Hepatic stellate cell (primary cell): ENCODE results near the gene ADORA2A.

Experiments
- DNase-seq: peaks from one replicate; pipeline ENCODE4 v3.0.0; 2011; ENCODE audit warnings: low spot score

Gene ADORA2A

GRCh38 chr22:24404561-24405275 lies 22.7 kb upstream of the ADORA2A start:
- no peak for DNase-seq

GRCh38 chr22:24405631-24406321 lies 21.6 kb upstream of the ADORA2A start:
- DNase-seq = no peak

GRCh38 chr22:24406322-24407277 lies 20.8 kb upstream of the ADORA2A start:
- DNase-seq = no peak

DNA sequence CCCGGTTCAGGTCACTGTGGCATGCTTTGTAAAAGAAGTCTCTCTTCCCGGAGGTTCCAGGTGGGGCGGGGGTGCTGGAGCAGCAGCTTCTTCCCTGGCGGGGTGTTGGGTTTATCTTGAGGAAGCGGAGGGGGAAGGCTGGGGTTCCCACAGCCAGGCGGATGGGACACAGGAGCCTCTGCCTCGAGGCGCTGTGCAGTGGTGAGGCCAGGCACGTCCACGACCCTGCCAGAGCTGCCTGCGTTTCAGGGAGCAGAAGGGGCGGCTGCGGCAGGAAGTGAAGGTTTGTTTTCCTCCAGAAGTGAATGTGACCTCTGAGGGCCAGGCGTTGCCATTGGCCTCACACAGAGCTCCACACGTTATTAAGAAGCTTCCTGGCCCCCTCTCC lies 20.1 kb upstream of the ADORA2A start:
- no peak for DNase-seq

GRCh38 chr22:24407884-24408283 lies 19.5 kb upstream of the ADORA2A start:
- no peak for DNase-seq

GRCh38 chr22:24408630-24409029 lies 18.8 kb upstream of the ADORA2A start:
- DNase-seq = no peak

DNA sequence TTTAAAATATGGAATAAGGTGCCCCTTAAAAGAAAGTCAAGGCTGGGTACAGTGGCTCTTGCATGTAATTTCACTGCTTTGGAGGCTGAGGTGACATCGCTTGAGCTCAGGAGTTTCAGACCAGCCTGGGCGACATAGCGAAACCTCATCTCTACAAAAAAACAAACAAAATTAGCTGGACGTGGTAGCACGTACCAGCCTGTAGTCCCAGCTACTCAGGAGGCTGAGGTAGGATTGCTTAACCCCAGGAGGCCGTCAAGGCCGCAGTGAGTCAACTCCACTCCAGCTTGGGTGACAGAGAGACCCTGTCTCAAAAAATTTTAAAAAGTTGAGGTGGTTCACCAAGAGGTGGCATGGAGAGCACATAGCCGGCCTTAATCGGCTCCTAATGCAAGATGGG lies 17.7 kb upstream of the ADORA2A start:
- DNase-seq = no peak

GRCh38 chr22:24410110-24410856 lies 17.1 kb upstream of the ADORA2A start:
- DNase-seq = peak; percentile 75

- DNase-seq = no peak
These were observed 16.0 kb upstream of the ADORA2A start for GRCh38 chr22:24411256-24412004.

GRCh38 chr22:24412274-24412673 lies 15.1 kb upstream of the ADORA2A start:
- no peak for DNase-seq

DNA sequence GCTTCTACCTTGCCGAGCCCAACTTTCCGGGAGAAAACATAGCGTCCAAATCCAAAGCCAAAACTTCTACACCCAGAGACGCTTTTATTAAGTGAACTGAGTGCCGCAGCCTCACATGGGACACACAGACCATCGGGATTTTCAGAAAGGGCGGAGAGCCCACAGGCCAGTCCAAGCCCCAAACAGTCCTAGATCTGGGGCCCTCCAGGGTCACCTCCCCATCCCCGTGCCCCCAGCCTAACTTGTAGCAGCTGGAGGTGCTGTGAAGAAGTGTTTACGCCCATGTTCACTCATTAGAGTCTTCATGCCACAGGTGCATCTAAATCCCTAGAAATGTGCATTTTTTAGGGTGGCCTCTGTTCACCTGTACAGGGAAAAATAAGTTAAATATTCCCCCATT lies 14.1 kb upstream of the ADORA2A start:
- DNase-seq = no peak

DNA sequence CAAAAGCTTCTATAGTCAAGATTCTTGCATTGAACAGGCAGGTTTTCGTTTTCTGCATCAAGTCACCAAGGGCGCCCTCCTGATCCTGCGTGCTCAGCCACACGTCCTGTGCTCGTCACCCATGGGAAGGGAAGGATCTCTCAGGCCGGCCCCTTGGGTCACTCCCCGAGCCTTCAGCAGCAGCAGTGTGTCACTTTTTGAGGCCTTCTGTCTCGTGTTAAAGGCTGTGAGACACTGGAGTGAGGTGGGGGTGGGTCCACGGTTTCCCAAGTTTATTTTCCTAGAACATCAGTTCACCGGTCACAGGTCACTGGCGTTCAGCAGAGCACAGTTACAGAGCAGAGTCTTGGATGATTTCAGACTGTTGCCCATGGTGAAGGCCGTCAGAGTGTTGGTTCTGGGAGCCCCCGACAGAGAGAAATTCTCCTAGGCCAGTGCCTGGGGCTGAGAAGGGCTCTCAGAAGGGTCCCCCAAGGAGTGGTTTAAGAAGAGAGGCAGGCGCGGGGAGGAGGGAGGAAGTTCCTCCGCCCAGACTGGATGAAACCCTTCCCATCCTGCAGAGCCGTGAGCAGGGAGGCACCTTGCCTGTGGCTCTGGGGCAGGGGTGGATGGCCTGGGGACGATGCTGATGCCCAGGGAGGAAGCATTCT lies 13.5 kb upstream of the ADORA2A start:
- no peak for DNase-seq

GRCh38 chr22:24414523-24414922 lies 12.9 kb upstream of the ADORA2A start:
- no peak for DNase-seq

DNA sequence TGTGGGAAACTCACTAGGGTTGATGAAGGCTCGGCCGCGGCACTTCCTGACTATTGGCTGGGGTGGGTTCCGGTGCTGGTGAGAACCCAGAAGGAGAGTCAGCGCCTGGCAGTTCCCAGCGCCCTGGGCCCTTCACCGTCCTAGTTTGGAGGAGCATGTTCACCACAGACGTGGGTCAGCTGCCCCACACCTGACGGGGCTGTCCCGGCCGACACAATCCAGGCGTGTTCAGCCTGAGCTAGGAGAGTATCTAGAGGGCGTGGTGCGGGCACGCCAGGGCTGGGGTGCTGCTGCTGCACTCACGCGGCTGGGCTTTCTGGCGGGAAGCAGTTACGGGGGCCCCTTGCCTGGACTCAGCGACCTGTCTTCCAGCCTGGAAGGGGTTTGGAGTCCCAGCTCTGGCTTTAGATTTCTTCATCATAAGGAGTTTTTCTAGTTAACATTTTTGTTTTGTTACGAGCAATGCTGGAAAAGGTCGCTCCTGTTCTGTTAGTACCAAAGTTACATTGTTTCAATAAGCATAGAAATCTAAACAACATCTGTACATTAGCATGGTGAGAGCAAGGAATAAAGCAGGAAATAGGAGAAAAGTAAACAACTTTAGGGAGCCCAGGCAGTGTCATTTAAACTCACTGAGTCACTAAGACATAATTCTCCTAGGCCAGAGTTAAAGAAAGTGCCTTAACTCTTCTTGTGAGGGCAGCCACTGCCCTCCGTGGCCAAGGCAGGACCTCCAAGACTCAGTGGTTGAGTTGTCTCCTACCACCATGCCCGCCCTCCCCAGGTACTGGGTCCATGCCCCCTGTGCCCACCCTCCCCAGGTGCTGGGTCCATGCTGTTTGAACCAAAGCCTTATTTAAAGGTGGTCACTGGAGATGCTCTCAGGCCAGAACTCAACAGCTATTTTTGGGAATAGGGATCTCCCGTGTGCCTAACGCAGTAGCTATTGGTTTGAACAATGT lies 12.1 kb upstream of the ADORA2A start:
- DNase-seq = no peak

DNA sequence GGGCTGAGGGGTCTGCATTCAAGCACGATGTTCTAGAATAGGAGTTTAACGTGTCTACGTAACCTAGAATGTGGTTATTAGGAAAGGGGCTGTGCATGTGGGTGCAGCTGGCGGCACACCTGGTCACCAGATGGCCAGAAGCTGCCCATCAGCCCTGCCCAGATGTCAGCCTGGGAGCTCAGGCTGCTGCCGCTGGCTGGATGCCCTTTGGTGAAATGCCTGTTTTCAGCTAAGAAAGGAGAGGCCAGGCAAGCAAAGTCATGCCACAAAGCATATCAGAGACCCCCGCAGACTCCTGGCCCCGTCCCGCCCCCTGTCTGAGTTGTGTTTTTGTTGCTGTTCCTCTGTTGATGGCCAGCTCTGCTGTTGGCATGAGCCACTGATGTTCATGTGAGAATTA lies 11.3 kb upstream of the ADORA2A start:
- no peak for DNase-seq

DNA sequence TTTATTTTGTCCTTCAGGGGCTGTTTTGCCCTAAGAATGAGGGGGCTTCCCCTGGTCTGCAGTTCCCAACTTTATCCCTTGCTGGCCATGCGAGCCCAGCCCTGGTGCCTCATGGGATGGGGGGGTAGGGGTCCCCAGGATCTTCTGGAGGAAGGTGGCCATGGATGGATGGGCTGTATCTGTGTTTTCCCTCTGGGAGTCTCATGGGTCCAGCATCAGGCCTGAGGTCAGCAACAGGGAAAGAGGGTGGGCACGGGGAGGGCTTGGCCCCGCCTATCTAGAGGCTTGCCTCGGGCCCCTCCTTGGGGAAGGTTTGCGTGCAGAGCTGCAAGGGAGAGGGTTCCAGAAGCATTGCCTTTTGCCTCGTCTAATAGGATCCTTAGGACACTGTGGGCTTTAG lies 10.8 kb upstream of the ADORA2A start:
- DNase-seq = no peak

GRCh38 chr22:24417200-24417599 lies 10.2 kb upstream of the ADORA2A start:
- no peak for DNase-seq

GRCh38 chr22:24417901-24418641 lies 9.3 kb upstream of the ADORA2A start:
- no peak for DNase-seq
